Glutamatergic neuron (in vitro differentiated cells): ENCODE measurements around the gene C3orf70. TPM values are rescaled to one million over a fixed set of nuclear protein-coding genes. Genes with fewer than 3 reads are reported as not detected.

ENCODE experiments used
- DNase-seq: peaks from one replicate; pipeline ENCODE4 v3.0.0; 2022
- H3K27ac Mint-ChIP-seq: one replicate; pipeline ENCODE4 v1.8.0; 2020; ENCODE audit warnings: mild to moderate bottlenecking, mixed read lengths, inconsistent platforms; ENCODE audit not compliant: unreplicated experiment
- H3K27me3 Mint-ChIP-seq: one replicate; pipeline ENCODE4 v1.8.0; 2020; ENCODE audit warnings: mild to moderate bottlenecking, moderate library complexity, mixed read lengths, inconsistent platforms; ENCODE audit not compliant: unreplicated experiment
- H3K36me3 Mint-ChIP-seq: one replicate; pipeline ENCODE4 v1.8.0; 2020; ENCODE audit warnings: mild to moderate bottlenecking, mixed read lengths, inconsistent platforms; ENCODE audit not compliant: unreplicated experiment
- H3K4me1 Mint-ChIP-seq: one replicate; pipeline ENCODE4 v1.8.0; 2020; ENCODE audit warnings: mild to moderate bottlenecking, low read depth, mixed read lengths, inconsistent platforms; ENCODE audit not compliant: unreplicated experiment
- H3K4me3 Mint-ChIP-seq: one replicate; pipeline ENCODE4 v1.8.0; 2020; ENCODE audit warnings: mild to moderate bottlenecking, mixed read lengths, inconsistent platforms; ENCODE audit not compliant: unreplicated experiment
- H3K9me3 Mint-ChIP-seq: one replicate; pipeline ENCODE4 v1.8.0; 2020; ENCODE audit warnings: mild to moderate bottlenecking, moderate library complexity, mixed read lengths, inconsistent platforms; ENCODE audit not compliant: unreplicated experiment
- CTCF ChIP-seq: fragments of 200-600 bp; sonication (generic); IDR thresholded peaks from one replicate; pipeline ENCODE4 v1.5.0; 2021; ENCODE audit not compliant: partially characterized antibody, unreplicated experiment
- total RNA-seq: library from RNA; stranded (reverse); fragmentation: NEBNext Ultra II Directional; extraction: Animal tissue kit (Norgen Biotek cat#: 25700); gene quantifications from one replicate; pipeline ENCODE4 v1.2.1, GENCODE V29; 2021; ENCODE audit not compliant: unreplicated experiment

The C3orf70 gene
- total RNA-seq, 1 donor from 2014 or later, result 44.5 TPM

GRCh38 chr3:185195652-185196051 lies 42.8 kb upstream of the C3orf70 start:
- TF ChIP-seq CTCF, result no peak
- peaks cover under 1% of the 10 kb centered on the region for H3K4me1 Mint-ChIP-seq
- no peak overlapping the region for H3K4me3 Mint-ChIP-seq
- no peaks in the 10 kb centered on the region for H3K27me3 Mint-ChIP-seq
- H3K27ac Mint-ChIP-seq, result no peak overlapping the region
- DNase-seq, result no peak
- peaks cover 6% of the 10 kb centered on the region for H3K9me3 Mint-ChIP-seq
- H3K36me3 Mint-ChIP-seq, result peaks cover 14% of the 10 kb centered on the region

- H3K4me3 Mint-ChIP-seq, result no peak overlapping the region
- peaks cover 3% of the 10 kb centered on the region for H3K4me1 Mint-ChIP-seq
- no peaks in the 10 kb centered on the region for H3K27me3 Mint-ChIP-seq
- H3K9me3 Mint-ChIP-seq, result peaks cover 3% of the 10 kb centered on the region
- no peak overlapping the region for H3K27ac Mint-ChIP-seq
- DNase-seq, result no peak
- H3K36me3 Mint-ChIP-seq, result peaks cover 8% of the 10 kb centered on the region
- TF ChIP-seq CTCF, result no peak
These were observed 36.0 kb upstream of the C3orf70 start for GRCh38 chr3:185188816-185189215.

GRCh38 chr3:185187391-185187790 lies 34.5 kb upstream of the C3orf70 start:
- H3K27me3 Mint-ChIP-seq, result no peaks in the 10 kb centered on the region
- H3K36me3 Mint-ChIP-seq, result peaks cover 1% of the 10 kb centered on the region
- no peak overlapping the region for H3K27ac Mint-ChIP-seq
- no peak for TF ChIP-seq CTCF
- H3K4me1 Mint-ChIP-seq, result peaks cover 3% of the 10 kb centered on the region
- DNase-seq, result no peak
- H3K9me3 Mint-ChIP-seq, result no peaks in the 10 kb centered on the region
- no peak overlapping the region for H3K4me3 Mint-ChIP-seq

GRCh38 chr3:185176750-185177359 lies 24.0 kb upstream of the C3orf70 start:
- Mint-ChIP-seq H3K4me3 (no peak overlapping the region), H3K4me1 (peaks cover 28% of the 10 kb centered on the region)
- peak; percentile 62 for DNase-seq

More at GRCh38 chr3:185176750-185177359, 24.0 kb upstream of the C3orf70 start:
- H3K36me3 Mint-ChIP-seq, result no peaks in the 10 kb centered on the region
- peaks cover 6% of the 10 kb centered on the region for H3K27me3 Mint-ChIP-seq
- H3K27ac Mint-ChIP-seq, result peak overlapping the region; percentile 78
- H3K9me3 Mint-ChIP-seq, result peaks cover 7% of the 10 kb centered on the region
- TF ChIP-seq CTCF, result peak; percentile 80
